GM21576 (cell line): ENCODE measurements around the gene IQSEC1.

ENCODE experiments used
- ATAC-seq: cut with Tn5 transposase; IDR thresholded peaks from one replicate; pipeline ENCODE4 v1.9.1; 2021; ENCODE audit warnings: mild to moderate bottlenecking, moderate library complexity; ENCODE audit not compliant: unreplicated experiment

Gene IQSEC1

GRCh38 chr3:12961007-12961696, 112.1 kb downstream of the IQSEC1 start:
- no peak for ATAC-seq

GRCh38 chr3:12960497-12960896, 112.7 kb downstream of the IQSEC1 start:
- ATAC-seq = no peak

DNA sequence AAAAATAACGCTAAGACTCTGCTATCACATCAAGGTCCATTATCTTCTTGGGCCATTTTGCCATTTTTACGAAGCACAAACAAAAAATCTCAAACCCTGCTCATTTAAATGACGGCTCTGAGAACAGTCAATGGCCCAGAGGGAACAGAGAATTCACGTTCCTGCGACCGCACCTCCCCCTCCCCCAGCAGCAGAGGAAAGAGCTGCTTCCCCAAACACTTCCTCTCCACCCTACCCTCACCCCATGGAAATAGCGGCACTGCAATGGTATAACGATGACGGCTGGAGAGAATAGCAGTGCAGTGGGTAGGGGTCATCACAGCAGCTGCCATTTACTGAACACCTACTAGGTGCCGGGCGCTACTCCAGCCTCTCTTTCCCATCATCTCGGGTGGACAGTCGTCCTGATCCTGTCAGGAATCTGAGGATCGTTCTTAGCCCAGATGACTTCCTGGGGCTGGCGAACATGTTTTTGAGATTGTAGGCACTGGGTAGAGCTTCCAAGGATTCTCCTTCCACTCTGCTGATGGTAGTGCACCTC, 113.3 kb downstream of the IQSEC1 start:
- no peak for ATAC-seq

- ATAC-seq = no peak
Measured at GRCh38 chr3:12959410-12959809, 113.8 kb downstream of the IQSEC1 start.

- ATAC-seq = no peak
Measured at GRCh38 chr3:12957824-12958792, 115.1 kb downstream of the IQSEC1 start.

GRCh38 chr3:12957339-12957738, 115.9 kb downstream of the IQSEC1 start:
- no peak for ATAC-seq

DNA sequence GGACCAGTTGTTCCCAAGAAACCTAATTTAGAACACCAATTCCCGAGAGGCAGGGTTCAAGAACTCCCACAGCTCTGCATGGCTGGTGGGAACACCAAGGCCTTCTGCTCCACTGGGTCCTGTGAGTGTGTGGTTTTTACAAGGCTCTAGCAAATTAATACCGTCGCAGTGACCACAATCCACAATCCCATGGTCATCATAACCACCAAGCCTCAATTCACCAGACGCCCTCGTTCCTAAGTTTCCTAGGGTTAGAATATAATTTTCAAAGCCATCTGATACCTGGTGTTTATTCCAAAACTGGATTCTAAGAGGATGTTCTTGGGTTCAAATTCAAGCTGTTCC, 116.9 kb downstream of the IQSEC1 start:
- no peak for ATAC-seq

GRCh38 chr3:12955651-12956315, 117.4 kb downstream of the IQSEC1 start:
- no peak for ATAC-seq

DNA sequence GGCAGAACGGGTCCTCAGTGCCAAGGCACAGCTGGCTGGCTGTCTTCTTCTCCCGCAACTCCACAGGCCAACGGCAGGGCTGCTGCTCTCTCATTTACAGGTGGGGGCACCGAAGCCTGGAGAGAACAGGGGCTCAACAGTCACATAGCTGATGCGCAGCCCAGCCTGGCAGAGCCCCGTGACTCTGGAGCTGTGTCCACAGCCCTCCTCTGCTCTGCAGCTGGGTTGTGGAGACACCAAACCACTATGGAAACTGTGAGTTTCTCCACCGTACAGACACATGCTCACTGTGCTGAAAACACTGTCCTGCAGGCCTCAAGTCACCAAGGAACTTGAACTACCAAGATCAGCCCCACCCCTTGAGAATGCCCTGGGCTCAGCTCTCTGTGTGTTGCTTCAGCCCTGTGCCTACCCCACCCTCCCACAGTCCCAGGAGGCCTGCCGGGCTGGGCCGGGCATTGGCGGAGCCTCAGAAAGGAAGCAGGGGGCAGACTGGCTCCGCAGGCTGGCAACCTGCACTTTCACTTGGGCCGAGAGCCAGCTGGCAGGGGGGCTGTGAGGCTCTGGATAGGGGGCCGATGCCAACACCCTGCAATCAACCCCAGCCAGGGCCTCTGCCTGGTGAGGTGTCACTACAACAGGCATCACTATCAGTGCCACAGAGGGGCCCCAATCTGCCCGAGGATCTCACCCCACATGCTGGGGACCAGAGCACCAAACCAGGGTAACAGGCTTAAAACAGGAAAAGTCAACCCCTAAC, 118.2 kb downstream of the IQSEC1 start:
- ATAC-seq = peak; percentile 56

- no peak for ATAC-seq
Measured at GRCh38 chr3:12954180-12954579, 119.0 kb downstream of the IQSEC1 start.

DNA sequence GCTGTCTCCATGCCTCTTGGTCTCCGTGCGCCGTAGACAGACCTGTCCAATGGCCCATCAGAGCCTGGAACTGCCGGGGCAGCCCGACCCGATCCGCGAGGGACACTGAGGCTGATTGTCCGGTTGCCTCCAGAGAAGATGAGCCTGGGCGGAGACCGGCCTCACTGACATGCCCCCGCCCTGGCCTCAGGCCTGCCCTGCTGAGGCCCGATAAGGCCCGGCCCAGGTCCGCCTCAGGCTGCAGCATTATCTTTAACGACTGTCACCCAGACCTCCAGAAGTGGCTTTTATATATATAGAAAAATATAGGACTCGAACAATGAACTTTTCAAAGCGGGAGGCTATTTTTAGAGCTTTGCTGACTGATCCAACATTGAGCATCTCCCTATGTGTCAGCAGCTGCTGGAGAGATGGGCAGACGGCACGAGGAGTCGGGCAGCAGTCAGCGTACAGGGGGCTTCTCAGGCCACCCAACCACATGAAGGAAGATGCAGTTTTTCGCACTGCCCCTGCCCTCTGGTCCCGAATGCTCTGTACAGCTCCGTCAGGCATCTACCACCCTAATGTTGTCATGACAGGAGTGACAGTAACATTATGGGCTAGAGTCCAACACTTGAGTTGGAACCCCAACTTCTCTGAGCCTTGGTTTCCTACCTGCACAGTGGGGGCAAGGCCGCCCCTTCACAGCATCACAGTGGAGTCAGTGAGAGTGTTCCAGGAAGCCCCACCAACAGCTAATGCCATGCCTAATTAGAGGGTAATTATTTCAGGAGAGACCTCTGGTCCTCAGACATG, 119.8 kb downstream of the IQSEC1 start:
- ATAC-seq = no peak

DNA sequence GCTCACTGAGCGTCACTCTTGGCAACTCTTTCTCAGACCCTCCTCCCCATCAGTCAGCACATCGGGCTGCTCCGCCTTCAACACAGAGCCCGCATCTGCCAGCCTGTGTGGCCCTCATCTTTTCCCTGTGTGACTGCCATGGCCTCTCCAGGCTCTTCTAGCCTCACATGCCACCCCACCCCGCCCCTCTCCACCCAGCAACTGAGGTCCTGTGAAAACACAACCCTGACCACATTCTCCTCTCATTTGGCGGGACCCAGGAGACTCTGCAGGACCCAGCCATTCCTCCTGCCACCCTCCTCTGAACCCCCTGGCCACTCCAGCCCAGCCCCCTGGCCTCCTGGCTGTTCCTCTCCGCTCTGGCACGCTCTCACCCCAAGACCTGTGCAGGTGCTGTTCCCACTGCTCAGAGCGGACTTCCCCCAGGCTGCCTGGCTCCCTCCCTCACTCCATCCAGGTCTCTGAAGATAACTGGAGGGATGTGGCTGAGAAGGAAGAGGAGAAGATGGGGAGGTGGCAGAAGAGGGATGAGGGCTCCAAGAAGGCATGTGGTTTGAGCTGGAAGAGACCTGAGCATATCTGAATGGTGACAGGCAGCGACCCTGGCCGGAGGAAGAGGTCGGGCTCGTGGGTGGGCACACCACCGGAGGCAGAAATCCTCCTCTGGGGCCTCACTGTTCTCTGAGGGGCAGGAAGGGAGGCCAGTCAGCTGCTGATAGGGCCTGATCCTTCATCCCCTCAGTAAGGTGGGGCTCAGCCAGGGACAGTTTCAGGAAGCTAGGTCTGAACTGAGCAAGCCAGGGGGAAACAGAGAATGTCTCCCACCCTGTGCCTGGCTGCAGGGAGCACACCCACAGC, 120.7 kb downstream of the IQSEC1 start:
- ATAC-seq = no peak

DNA sequence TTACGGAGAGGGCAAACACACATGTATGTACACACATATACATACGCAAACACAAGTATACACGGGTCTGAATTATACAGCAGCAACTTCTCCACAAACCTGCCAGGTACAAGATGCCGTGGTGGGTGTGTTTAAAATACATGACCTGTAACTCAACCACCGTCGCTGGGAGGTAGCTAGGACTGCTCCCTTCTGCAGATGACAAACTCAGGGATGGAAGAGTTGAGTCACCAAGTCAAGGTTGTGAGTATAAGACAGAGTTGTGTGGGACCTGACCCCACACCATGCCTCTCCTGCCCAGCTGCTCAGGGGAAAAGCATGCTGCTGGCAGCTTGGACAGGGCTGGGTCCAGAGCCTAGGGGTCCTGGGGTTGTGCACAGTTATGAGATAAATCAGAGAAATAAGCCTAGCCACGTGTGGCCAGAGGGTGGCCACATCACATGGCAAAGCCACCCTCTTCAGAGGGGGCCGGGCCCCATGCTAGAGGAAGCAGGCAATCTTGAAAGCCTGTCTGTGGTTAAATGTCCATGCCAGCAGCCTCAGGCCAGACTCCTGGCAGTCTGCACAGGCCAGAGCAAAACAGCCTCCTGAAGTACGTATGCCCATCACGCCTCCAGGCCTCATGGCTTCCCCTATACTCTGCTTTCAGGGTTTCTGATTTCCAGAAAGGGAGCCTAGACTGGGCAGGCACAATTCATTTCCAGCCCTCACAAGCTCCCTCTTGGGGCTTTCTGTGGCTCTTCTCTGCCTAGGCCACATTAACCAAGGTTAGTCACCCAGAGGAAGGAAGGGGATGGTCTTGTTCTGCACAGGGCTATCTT, 124.1 kb downstream of the IQSEC1 start:
- peak; percentile 56 for ATAC-seq

DNA sequence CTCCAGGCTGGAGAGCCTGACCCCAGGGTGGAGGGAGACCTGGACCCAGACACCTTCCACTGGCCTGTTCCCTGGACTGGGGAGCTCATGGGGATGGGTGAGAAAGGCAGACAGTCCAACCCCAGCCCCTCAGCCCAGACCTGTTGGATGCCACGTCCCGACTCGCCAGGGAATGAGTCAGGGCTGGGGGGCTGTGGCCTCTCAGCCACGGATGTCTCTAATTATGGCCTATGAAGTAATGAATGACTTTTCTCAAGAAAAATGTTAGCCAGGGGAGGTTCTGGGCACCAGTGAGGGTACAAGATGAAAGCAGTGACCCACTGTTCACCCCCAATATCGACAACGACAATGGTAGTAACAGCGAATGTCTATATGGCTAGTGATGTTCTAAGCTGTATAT, 124.9 kb downstream of the IQSEC1 start:
- no peak for ATAC-seq

- no peak for ATAC-seq
Measured at GRCh38 chr3:12947504-12948369, 125.5 kb downstream of the IQSEC1 start.

DNA sequence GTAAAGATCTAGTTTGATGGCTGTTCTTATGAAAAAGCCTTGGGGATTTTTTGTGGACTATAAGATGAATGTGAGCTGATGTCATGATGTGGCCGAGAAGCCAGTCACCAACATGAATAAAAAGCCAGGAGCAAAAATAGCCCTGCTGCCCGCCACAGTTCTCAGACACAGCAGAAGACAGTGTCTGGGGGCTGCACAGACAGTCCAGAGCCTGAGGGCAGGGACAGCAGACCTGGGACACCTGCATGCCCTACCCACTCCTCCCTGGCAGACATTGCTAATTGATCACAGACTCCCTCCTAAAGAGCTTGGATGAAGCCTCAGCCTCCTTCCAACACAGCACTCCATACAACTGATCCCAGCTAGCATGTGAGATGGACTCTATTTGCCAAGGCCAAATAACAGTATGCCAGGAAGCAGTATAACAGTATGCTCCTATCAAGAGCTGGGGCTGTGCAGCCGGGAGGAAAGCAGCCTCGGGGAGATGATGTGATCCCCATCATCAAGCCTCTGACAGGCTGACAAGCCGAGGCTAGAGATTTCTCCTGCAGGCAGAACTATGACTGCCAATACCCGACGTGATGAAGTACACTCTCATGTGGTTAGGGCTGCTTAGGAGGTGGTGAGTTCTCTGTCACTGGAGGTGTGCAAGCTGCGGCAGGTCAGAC, 126.4 kb downstream of the IQSEC1 start:
- no peak for ATAC-seq

DNA sequence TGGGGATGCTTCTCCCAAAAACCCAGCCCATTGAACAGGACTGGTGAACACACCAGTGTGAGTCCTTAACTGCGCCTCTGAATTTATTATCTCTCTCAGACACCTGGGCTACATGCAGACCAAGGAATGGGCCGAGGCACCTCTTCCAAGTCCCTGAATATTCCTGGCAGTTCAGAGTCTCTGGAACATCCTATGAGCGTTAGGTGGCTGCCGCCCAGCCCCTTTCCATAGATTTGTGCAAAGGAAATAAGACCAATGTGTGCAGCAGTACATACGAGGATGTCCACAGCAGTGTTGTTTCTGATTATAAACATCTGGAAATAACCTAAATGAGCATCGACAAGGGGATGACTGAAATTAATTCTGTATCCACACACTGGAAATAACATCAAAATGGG, 127.0 kb downstream of the IQSEC1 start:
- no peak for ATAC-seq
